Anterior cingulate cortex (tissue), 58 donors: ENCODE measurements around the gene THRB.

ENCODE experiments used
- DNase-seq, 58 donors: peaks; one replicate each; lab custom pipeline; 2025; lab: John Stamatoyannopoulos, UW

Gene THRB

GRCh38 chr3:24323272-24323671 is 171.4 kb downstream of the THRB start:
- DNase-seq, result no peak

DNA sequence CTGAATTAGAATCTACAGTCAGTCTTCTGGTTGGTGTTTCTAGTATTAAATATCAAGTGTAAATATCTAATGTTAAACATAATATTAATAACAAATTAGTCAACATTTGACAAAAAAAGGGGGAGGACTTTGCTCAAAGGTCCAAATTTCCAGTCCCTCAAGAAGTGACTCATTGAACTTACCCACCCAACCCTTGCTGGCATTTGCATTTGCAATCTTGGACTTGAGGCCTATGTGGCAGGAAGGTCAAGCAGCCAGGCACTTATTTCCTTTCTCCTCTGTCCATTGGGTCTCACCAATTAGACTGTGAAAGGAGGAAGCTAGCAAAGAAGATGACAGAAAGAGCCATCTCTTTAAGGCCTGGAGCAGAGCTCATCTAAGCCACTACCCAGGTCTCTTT is 174.0 kb downstream of the THRB start:
- DNase-seq, result no peak

- no peak for DNase-seq
Observed at GRCh38 chr3:24318677-24319287, 175.9 kb downstream of the THRB start.

- DNase-seq, result no peak
Observed at GRCh38 chr3:24316887-24317383, 177.7 kb downstream of the THRB start.

DNA sequence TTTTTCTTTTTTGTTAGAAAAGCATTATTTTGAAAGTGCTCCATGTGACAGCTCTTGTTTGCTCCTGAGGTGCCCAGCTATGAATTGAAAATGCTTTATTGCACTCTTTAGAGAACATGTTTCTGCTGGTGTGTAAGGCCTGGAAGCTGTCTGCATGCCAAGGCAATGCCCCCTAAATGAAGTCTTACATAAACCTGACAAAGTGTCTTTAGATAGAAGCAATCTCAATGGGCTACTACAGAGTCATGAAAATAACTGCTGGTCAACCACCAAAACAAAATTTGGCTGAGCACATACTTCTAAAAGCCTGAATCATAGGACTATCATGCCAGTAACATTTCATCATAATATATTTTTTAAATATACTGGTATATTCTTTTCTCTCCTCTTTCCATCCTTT is 178.7 kb downstream of the THRB start:
- no peak for DNase-seq

- DNase-seq, result no peak
Observed at GRCh38 chr3:24315356-24315755, 179.3 kb downstream of the THRB start.

- DNase-seq, result no peak
Observed at GRCh38 chr3:24311881-24312280, 182.8 kb downstream of the THRB start.

DNA sequence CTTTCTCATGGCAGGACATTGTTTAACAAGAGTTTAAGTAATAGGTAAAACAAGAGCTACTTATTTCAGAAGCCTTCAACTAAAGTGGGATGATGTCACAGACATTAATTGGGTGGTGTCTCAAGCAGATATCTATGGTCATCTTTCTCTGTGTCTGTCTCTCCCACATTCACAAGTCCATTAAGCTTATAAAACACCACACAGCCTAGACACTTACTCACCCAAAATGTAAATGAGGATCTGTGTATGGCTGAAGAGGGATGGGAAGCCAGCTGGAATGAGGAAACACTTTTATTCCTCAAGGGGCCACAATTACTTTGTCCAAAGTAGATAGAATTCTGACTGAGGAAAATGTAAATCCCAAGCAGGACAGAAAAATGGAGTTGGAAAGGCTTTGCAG is 183.8 kb downstream of the THRB start:
- no peak for DNase-seq

DNA sequence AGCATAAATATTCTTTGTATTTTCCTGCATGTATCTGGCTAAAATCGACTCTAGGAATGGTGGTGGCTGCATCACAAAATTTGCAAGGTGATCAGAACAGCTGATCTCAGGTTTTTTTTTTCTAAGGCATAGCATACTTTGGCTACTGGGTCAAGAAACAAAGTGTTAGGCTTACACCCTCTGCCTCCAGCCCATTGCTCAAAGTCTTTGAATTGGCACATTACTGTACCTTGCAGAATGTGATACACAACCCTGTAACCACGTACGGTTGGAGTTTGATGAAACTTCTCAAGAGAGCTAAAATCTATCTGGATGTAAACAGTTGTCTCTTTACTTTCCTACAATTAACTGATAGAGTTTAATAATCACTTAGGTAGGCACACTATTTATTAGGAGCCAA is 188.1 kb downstream of the THRB start:
- DNase-seq, result no peak

DNA sequence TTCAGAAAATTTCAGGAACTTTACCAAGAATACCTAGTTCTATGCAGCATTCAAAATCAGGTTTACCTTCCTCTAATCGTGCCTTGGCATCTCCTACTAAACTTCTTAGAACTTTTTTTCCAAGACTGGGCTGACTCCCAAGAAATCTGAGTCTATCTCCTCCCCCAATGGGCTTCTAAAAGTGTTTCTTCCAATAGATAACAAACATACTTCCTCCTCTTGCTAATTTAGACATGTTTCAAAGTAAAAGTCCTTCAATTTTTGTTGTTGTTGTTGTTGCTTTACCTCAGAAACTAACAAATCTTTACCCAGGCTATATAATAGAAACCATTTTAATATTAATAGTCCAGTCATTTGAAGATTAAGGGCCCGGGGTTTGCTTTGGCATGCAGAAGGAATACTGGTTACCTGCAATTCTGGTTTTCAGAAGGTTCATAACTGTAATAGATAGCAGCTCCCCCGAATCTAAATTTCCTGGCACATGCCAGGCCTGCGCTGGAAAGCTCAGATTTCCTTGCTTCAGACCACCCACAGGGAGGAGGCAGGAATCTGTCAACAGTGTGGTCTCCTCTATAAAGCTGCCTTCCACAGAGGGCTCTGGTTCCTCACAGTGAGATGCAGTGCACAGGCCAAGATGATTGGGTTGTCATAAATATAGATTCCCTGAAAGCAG is 188.7 kb downstream of the THRB start:
- DNase-seq, result no peak

- no peak for DNase-seq
Observed at GRCh38 chr3:24303057-24303754, 191.4 kb downstream of the THRB start.

DNA sequence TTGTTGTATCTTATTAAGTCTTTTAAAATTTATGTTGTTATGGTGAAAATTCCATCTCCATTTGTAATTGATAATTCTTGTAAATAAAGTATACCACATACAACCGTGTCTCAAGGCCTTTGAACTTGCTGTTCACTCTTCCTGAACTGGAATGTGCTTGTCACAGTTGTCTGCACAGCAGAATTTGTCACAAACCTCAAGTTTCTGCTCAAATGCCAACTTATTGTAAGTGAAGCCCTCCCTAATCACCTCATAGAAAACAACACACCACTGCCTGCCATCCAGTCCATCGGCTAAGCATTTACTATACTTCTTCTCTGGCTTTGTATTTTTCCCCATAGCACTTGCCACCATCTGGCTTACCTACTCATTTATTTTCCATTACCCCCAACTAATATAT is 192.3 kb downstream of the THRB start:
- no peak for DNase-seq

GRCh38 chr3:24300949-24301348 is 193.7 kb downstream of the THRB start:
- DNase-seq, result no peak

GRCh38 chr3:24299806-24300626 is 194.6 kb downstream of the THRB start:
- DNase-seq, result no peak

GRCh38 chr3:24299246-24299805 is 195.3 kb downstream of the THRB start:
- DNase-seq, result no peak

DNA sequence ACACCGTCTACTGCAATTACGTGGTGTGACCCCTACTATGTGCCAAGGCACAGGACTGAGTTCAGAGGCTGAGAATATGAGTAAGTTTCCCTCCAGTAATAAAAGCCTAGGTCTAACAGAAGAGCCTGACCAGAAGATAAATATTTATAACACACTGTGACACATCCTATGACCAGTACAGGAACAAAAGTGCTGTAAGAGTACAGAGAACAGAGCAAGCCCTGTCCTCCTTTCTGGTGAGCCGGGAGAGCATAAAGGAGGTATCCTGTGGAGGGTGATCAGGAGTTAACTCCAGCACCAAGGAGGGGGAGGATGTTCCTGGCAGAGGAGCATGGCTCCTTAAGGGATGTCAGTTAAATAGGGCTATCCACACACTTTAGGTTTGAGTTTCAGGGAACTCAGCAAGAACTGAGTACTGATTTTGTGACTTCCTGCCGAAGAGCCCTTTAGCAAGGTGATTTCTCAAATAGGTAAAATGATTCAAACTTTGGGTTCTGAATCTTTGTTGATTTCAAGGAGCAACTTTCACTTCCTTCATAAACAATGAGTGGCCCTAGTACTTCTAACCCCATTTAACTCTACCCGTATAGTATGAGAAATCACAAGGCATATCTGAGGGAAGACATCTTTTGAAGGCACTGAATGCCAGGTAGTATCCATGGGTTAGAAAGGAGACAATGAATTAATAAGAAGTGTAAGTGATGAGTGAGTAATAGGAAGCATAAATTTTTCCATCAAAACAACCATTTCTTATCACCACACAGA is 198.0 kb downstream of the THRB start:
- DNase-seq, result no peak

GRCh38 chr3:24294150-24294549 is 200.5 kb downstream of the THRB start:
- no peak for DNase-seq

GRCh38 chr3:24291646-24292045 is 203.0 kb downstream of the THRB start:
- DNase-seq, result no peak

DNA sequence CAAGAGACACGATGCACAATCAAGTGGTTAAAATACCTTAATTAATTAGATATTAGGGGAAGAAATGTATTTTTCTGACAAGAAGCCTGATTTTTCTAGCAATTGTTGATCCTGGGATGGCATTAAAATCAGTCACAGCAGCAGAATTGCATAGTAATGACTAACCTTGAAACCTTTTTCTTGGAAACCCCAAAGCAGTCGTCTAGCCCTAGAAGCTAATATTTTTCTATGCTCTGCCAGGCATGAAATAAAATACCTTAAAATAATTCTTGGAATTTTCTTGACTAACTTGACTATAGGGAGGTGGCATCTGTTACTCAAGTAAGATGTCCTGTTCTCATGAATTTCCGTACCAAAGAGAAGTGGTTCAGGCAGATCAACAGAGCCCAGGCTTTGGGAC is 204.1 kb downstream of the THRB start:
- no peak for DNase-seq
